EL (cell line): Measurements from ENCODE around the gene SOX10.

Source experiments
- DNase-seq: peaks from one replicate; pipeline ENCODE4 v3.0.0-alpha.2; 2016

Gene SOX10

GRCh38 chr22:37929390-37929789, 55.0 kb downstream of the SOX10 start:
- no peak for DNase-seq

GRCh38 chr22:37927637-37927936, 56.8 kb downstream of the SOX10 start:
- no peak for DNase-seq

GRCh38 chr22:37926771-37927636, 57.4 kb downstream of the SOX10 start:
- no peak for DNase-seq

GRCh38 chr22:37926358-37926757, 58.0 kb downstream of the SOX10 start:
- no peak for DNase-seq

- DNase-seq, result no peak
Observed at GRCh38 chr22:37925767-37926166, 58.6 kb downstream of the SOX10 start.

GRCh38 chr22:37925330-37925729, 59.0 kb downstream of the SOX10 start:
- no peak for DNase-seq

GRCh38 chr22:37924386-37925065, 59.8 kb downstream of the SOX10 start:
- DNase-seq, result no peak

GRCh38 chr22:37923927-37924326, 60.4 kb downstream of the SOX10 start:
- DNase-seq, result no peak
